GM21390 (cell line): Measurements from ENCODE around the gene TSPAN32.
"Not testable (repeated sequence)": the region's sequence is repeated elsewhere in the genome, so short reads cannot be mapped to it uniquely, and the experiment has no call there.

Experiments
- ATAC-seq: cut with Tn5 transposase; IDR thresholded peaks from one replicate; pipeline ENCODE4 v1.9.1; 2021; ENCODE audit not compliant: unreplicated experiment

Gene TSPAN32

GRCh38 chr11:2332569-2332968 lies 30.8 kb downstream of the TSPAN32 start:
- not testable (repeated sequence) for ATAC-seq

GRCh38 chr11:2333486-2334205 lies 31.8 kb downstream of the TSPAN32 start:
- ATAC-seq, result not testable (repeated sequence)

- ATAC-seq, result not testable (repeated sequence)
Measured at GRCh38 chr11:2335286-2335685, 33.5 kb downstream of the TSPAN32 start.

GRCh38 chr11:2338760-2339159 lies 36.9 kb downstream of the TSPAN32 start:
- ATAC-seq, result not testable (repeated sequence)

GRCh38 chr11:2342557-2342956 lies 40.7 kb downstream of the TSPAN32 start:
- ATAC-seq, result no peak

- no peak for ATAC-seq
Measured at GRCh38 chr11:2342981-2343380, 41.2 kb downstream of the TSPAN32 start.

- no peak for ATAC-seq
Measured at GRCh38 chr11:2343502-2343901, 41.7 kb downstream of the TSPAN32 start.

- no peak for ATAC-seq
Measured at GRCh38 chr11:2345050-2345449, 43.2 kb downstream of the TSPAN32 start.

- no peak for ATAC-seq
Measured at GRCh38 chr11:2346014-2346413, 44.2 kb downstream of the TSPAN32 start.

GRCh38 chr11:2346586-2347307 lies 44.9 kb downstream of the TSPAN32 start:
- no peak for ATAC-seq

GRCh38 chr11:2347308-2347830 lies 45.6 kb downstream of the TSPAN32 start:
- ATAC-seq, result no peak

GRCh38 chr11:2348986-2349385 lies 47.2 kb downstream of the TSPAN32 start:
- no peak for ATAC-seq

- no peak for ATAC-seq
Measured at GRCh38 chr11:2351701-2352100, 49.9 kb downstream of the TSPAN32 start.

GRCh38 chr11:2352420-2352819 lies 50.6 kb downstream of the TSPAN32 start:
- ATAC-seq, result no peak

GRCh38 chr11:2355000-2355644 lies 53.3 kb downstream of the TSPAN32 start:
- ATAC-seq, result no peak

GRCh38 chr11:2357246-2357645 lies 55.4 kb downstream of the TSPAN32 start:
- ATAC-seq, result no peak

- ATAC-seq, result not testable (repeated sequence)
Measured at GRCh38 chr11:2357651-2358050, 55.8 kb downstream of the TSPAN32 start.

GRCh38 chr11:2358754-2359442 lies 57.1 kb downstream of the TSPAN32 start:
- no peak for ATAC-seq

GRCh38 chr11:2359557-2359956 lies 57.7 kb downstream of the TSPAN32 start:
- no peak for ATAC-seq

GRCh38 chr11:2360081-2360642 lies 58.3 kb downstream of the TSPAN32 start:
- no peak for ATAC-seq

GRCh38 chr11:2361565-2361964 lies 59.8 kb downstream of the TSPAN32 start:
- ATAC-seq, result no peak
